HG03565 (cell line): ENCODE data around the gene ENO1.

Experiments
- ATAC-seq: cut with Tn5 transposase; IDR thresholded peaks from one replicate; pipeline ENCODE4 v1.9.1; 2021; ENCODE audit warnings: mild to moderate bottlenecking, moderate library complexity; ENCODE audit not compliant: unreplicated experiment

ENO1 gene

DNA sequence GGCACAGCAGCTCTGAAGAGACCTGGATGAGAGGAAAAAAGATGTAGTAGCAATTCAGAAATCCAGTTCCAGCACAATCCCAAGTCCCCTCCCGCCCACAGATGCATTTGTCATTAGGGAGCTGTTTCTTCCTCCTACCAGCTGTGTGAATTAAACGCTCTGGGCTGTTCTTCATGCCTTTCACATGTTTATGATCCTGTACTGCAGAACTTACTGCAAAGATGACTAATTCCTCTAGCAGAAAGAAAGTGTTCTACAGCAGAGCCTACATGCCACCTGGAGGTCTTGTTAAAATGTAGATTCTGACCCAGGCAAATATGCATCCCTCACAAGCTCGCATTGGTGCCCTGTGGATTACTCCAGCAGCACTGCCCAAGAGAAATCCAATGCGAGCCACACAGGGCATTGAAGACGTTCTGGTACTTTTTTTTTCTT lies 6.5 kb downstream of the ENO1 start:
- ATAC-seq, result no peak

DNA sequence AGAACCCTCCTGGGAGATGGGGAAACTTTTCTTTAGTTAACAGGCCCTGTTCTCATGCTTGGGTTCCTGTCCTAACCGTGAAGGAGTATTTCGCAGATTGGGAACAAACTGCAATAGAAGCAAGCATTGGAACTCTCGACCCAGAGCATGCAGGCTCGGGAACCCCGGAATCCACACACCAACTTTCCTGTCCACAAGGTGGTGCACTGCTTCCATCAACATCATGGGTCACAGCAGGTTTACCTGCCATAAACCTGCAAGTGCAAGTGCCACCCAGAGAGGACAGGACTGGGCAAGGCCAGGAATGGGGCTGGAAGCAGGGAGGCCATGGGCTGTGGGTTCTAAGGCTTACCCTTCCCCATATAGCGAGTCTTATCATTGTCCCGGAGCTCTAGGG lies 6.9 kb downstream of the ENO1 start:
- ATAC-seq, result no peak

DNA sequence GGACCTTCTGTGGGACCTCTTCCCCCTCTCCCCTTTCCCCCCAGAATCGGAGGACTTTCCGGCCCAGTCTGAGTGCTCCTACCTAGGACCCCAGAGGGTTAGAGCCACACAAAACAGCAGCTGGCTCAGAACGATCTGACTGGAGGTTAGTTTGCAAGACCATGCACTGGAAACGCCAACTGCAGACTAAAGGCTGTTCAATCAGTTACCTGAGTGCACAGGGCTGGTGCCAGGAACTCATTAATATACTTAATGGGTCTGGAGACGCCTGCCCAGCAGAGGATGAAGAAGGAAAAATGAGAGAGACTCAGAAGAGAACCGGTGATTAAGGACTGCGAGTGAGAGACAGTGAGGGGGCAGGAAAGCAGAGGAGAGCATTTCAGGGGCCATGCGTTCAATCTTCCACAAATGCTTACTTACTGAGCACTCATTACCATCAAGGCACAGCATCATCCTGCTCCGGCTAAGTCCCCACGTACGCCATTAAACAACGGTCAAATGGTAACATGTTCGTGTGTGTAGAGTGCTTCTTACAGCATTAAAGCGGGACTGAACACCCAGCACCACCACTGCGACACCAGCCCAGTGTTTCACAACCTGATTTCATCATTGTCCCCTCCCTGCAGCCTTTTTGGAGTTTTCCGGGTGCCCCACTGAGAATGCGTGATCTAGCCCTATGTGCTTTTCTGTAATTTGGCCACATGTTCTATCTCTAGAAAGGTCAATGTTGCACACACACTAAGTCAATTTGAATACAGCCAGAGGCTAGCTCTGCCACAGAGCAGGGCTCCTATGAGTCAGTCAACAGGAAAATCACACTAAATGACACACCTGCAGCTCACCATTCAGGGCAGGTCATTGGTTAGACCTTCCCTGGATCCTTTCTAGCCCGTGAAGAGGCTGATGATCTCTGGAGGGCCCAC lies 7.6 kb downstream of the ENO1 start:
- ATAC-seq, result no peak

- ATAC-seq, result no peak
Observed at GRCh38 chr1:8870103-8870502, 8.4 kb downstream of the ENO1 start.

DNA sequence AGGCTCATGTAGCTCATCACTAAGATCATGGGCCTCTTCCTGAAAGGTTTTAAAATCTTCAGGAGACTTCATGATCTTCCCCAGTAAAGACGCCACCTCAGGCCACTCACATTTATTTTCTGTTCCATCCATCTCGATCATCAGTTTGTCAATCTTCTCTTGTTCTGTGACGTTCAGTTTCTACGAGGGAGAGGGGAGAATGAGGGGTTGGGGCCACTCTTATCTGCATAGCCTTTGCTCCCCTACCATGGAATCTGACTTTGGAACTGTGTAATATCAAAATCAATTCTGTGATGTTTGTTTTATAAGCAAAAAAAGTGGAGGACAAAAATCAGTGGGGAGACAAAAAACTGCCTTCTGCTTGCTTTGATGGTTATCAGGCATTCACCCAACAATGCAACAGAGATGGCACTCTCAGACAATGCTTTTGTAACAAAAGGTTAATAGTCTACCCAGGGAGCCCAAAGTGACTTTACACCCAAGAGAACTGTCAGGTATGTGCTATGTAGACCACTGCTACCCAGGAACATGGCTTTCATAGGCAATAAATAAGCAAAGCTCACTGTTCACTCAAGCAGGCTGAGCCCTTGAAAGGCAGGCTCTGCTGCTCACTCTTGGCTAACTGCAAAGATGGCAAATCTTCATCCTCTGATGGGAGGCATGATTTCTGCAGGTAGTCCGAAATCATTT lies 10.5 kb downstream of the ENO1 start:
- ATAC-seq, result no peak

GRCh38 chr1:8866792-8867415 lies 11.6 kb downstream of the ENO1 start:
- ATAC-seq, result no peak

- no peak for ATAC-seq
Observed at GRCh38 chr1:8866173-8866791, 12.2 kb downstream of the ENO1 start.

GRCh38 chr1:8864713-8865344 lies 13.7 kb downstream of the ENO1 start:
- ATAC-seq, result no peak

DNA sequence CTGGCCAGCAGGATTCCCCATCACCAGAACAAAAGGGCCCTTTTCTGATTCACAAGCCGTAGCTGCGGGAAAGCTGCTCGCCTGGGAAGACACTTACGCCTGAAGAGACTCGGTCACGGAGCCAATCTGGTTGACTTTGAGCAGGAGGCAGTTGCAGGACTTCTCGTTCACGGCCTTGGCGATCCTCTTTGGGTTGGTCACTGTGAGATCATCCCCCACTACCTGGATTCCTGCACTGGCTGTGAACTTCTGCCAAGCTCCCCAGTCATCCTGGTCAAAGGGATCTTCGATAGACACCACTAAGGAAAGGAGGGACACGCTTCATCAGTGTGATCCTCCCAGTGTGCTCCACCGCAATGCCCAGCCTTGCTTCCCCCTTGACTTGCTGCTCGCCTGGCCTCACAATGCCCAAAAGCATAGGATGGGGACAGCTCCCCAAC lies 14.7 kb downstream of the ENO1 start:
- ATAC-seq, result no peak

DNA sequence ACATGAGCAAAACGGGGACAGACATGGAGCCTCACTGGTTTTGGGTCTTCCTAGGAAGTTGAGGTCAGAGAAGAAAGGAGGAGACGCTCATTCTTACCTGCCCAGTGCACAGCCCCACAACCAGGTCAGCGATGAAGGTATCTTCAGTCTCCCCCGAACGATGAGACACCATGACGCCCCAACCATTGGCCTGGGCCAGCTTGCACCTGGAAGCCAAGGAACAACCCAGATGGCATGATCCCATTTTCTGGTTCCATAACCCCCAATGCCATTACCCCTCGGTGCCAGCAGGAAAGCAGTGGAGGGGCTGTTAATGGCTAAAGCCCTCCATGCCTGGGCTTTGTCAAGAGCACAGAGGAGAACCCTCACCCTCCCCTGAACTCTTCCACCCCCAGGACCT lies 15.3 kb downstream of the ENO1 start:
- ATAC-seq, result no peak

DNA sequence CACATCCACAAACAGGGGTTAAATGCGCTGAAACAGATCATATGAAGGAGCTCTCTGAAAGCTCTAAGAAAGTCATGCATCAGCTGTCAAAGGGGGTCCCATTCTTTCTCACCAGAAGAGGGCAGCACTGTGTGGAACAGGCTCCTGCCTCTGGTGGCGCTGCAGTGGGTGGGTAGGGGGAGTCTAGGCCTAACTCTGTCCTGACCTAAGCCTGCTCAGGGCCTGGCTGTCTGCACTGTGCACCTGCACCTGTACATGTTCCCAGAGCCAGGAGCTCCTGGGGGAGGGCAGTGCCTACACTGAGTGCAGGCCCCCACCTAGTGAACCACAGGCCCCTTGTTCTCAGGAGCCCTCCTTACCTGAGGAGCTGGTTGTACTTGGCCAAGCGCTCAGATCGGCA lies 16.0 kb downstream of the ENO1 start:
- ATAC-seq, result no peak

DNA sequence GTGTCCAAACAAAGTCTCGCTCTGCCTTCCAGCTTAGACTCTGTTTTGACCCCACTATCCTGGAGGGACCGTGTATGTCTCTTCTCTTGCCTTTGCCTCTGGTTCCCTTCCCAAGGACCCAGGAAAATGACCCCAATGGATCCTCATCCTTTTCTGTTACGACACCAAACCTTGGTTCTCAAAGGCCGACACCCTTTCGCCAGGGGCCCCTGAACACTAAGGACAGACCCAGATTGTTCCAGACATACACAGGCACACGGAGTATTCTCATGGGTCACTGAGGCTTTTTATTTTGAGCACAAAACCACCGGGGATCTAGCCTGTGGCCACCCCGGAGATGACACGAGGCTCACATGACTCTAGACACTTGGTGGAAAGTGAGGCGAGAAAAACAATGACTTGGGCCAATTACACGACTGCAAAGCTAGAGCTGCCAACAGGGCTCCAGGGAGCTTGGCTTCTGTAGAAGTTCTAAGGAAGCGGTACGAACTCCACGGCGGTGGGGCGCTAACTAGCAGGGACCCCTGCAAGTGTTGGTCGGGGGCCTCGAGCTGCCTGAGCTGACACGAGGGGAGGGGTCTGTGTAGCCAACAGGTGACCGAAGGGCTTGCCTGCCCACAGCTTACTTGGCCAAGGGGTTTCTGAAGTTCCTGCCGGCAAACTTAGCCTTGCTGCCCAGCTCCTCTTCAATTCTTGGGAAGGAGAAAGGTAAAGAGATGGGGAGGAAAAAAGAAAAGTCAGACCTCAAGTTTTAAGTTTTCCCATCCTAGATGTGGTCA lies 17.6 kb downstream of the ENO1 start:
- ATAC-seq, result no peak

DNA sequence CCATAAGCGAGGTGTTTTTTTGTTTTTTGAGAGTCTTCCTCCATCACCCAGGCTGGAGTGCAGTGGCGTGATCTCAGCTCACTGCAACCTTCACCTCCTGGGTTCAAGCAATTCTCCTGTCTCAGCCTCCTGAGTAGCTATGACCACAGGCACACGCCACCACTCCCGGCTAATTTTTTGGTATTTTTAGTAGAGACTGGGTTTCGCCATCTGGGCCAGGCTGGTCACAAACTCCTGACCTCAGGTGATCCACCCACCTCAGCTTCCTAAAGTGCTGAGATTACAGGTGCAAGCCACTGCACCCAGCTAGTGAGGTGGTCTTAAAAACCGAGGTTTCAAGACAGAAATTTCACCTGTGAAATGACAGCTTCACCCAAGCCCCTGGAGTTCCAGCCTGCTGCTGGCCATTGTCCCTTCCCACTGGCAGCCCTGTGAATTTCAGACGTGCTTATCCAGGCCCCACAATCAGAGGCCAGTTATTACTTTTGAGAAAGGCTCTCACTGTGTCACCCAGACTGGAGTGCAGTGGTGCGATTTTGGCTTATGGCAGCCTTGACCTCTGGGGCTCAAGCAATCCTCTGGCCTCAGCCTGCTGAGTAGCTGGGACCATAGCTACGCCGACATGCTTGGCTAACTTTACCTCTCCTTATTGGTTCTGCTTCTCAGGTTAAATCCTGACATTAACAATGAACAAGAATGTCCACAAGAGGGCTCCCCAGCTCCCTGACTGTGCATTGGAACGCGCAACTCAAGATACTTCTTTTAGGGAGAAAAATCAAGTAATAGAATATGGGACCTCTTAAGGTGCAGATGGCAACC lies 19.4 kb downstream of the ENO1 start:
- ATAC-seq, result no peak

- no peak for ATAC-seq
Observed at GRCh38 chr1:8858112-8858668, 20.3 kb downstream of the ENO1 start.

DNA sequence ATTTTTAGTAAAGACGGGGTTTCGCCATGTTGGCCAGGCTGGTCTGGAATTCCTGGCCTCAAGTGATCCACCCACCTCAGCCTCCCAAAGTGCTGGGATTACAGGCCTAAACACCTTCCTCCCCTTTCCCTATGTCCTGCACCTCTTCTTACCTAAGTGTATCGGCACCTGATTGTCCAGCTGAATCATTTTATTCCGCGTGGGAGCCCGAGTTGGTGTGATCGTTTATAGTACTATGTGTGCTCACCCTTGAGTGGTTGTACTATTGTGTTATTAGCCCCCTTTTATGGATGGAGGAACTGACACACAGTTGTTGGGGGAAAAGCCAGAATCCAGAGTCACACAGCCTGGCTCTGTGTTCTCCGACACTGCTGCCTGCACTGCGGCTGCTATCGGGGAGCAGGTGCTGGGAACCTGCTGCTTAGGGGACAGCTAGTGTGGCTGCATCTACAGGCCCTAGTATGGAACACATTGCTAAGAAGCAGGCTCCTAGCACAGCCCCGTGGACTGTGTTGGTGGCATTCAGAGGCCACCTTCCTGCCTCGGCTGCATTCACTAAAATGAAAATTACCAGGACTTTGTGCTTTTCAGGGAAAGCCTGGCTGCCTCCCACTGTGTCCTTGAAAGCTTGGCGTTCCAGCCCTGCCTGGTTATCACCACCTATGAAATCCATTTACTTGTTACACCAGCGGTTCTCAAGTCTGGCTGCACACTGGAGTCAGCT lies 21.6 kb downstream of the ENO1 start:
- ATAC-seq, result no peak

- ATAC-seq, result no peak
Observed at GRCh38 chr1:8854240-8854639, 24.2 kb downstream of the ENO1 start.

GRCh38 chr1:8851060-8851459 lies 27.4 kb downstream of the ENO1 start:
- no peak for ATAC-seq

- peak; percentile 53 for ATAC-seq
Observed at GRCh38 chr1:8848663-8849386, 29.7 kb downstream of the ENO1 start.
